Colonic mucosa (tissue), 4 donors: ENCODE measurements around the gene ACTN3. TPM values are rescaled to one million over a fixed set of nuclear protein-coding genes. Genes with fewer than 3 reads are reported as not detected.
"Not testable (repeated sequence)": the region's sequence is repeated elsewhere in the genome, so short reads cannot be mapped to it uniquely, and the experiment has no call there.

Source experiments
- DNase-seq: peaks from one replicate; pipeline ENCODE4 v3.0.0-alpha.2; 2020
- H3K27ac ChIP-seq: fragments of 200-600 bp; one replicate; pipeline ENCODE4 v1.8.0; 2021
- H3K27me3 ChIP-seq: fragments of 200-600 bp; one replicate; pipeline ENCODE4 v1.8.0; 2021
- H3K36me3 ChIP-seq: fragments of 200-600 bp; one replicate; pipeline ENCODE4 v1.8.0; 2021
- H3K4me1 ChIP-seq: fragments of 200-600 bp; one replicate; pipeline ENCODE4 v1.8.0; 2021; ENCODE audit warnings: mild to moderate bottlenecking
- H3K4me3 ChIP-seq: fragments of 200-600 bp; one replicate; pipeline ENCODE4 v1.8.0; 2021
- H3K9ac ChIP-seq, 2 donors: one replicate each; pipeline ENCODE4 v1.7.0; 2013; ENCODE audit warnings: control low read depth in 2 of 2, low read depth in 2 of 2, low read length in 2 of 2
- H3K9me3 ChIP-seq: fragments of 200-600 bp; one replicate; pipeline ENCODE4 v1.8.0; 2021
- CTCF ChIP-seq: fragments of 200-600 bp; IDR thresholded peaks from one replicate; pipeline ENCODE4 v1.8.0; 2022; ENCODE audit warnings: antibody characterized with exemption, mild to moderate bottlenecking
- intact Hi-C: fragments of 100-400 bp; cut with DNase I; formaldehyde crosslinking; loops from one replicate; pipeline ENCODE4 v1.14.1; 2022
- total RNA-seq, 2 donors: library from RNA; stranded (reverse); fragmentation: NEBNext Ultra II Directional in 1 of 2; extraction: Animal tissue kit (Norgen Biotek cat#: 25700) in 1 of 2; gene quantifications; one replicate each; pipeline ENCODE4 v1.2.1, GENCODE V29; 2021
- donor health status: healthy.
- donor health status: DM: no; HTN: no; CAD: no.
- donor health status: DM: no; HTN: no; CAD: no.

ACTN3 gene
- total RNA-seq, 2 donors from 2014 or later, result 0.11 TPM; not detected in 1

DNA sequence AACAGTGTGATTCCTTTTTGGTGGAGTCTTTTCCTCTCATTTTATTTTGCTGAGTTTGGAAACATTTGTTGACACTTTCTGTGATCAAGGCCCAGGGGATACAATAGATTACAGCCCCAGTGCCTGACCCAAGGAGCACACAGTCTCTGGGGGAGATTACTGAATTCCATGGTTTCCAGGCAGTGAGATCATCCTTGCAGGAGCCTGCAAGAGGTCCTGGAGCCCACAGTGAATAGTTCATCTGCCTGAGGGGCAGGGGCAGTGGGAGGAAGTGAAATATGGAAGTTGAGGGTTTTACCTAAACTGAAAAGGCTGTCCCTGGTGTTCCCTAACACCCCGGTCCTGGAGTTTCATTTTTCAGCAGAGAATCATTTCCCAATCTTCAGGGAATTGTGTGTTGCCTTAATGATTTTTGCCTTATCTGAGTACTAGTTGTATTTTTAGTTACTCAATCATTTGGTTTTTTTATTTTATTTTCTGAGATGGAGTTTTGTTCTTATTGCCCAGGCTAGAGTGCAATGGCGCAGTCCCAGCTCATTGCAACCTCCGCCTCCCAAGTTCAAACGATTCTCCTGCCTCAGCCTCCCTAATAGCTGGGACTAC lies 54.0 kb downstream of the ACTN3 start:
- Histone ChIP-seq H3K4me3 (no peak overlapping the region), H3K27ac (no peak overlapping the region), H3K4me1 (no peaks in the 10 kb centered on the region), H3K36me3 (peaks cover 5% of the 10 kb centered on the region), H3K9ac (no peak overlapping the region), H3K27me3 (no peaks in the 10 kb centered on the region), H3K9me3 (no peaks in the 10 kb centered on the region)
- intact Hi-C loops, result no loop called here
- no peak for TF ChIP-seq CTCF
- DNase-seq, result no peak

- no peak for TF ChIP-seq CTCF
- intact Hi-C loops, result no loop called here
- no peaks in the 10 kb centered on the region for H3K9me3 ChIP-seq
- no peak overlapping the region for H3K4me3 ChIP-seq
- peaks cover 5% of the 10 kb centered on the region for H3K36me3 ChIP-seq
- H3K27me3 ChIP-seq, result no peaks in the 10 kb centered on the region
- H3K4me1 ChIP-seq, result no peaks in the 10 kb centered on the region
- DNase-seq, result no peak
- no peak overlapping the region for H3K9ac ChIP-seq
- H3K27ac ChIP-seq, result no peak overlapping the region
Observed at GRCh38 chr11:66603072-66603471, 56.4 kb downstream of the ACTN3 start.

DNA sequence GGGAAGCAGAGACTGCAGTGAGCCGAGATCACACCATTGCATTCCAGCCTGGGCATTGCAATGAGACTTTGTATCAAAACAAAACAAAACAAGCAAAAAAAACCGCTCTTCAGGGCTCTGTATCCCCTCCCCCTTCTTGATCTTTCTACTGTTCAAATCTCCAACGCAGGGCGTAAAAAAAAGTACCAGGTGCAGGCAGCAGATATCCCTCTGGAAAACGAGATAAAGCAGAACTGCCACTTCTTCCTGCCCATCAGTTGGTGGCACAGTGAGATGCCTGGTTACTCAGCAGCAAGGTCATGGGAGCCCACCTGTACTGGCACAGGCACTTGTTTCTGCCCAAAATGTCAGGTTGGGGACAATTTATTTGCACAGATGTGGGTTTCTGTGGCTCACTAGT lies 57.5 kb downstream of the ACTN3 start:
- intact Hi-C loops, result no loop called here
- Histone ChIP-seq H3K4me3 (no peak overlapping the region), H3K36me3 (peaks cover 5% of the 10 kb centered on the region), H3K27me3 (no peaks in the 10 kb centered on the region), H3K9ac (no peak overlapping the region), H3K4me1 (no peaks in the 10 kb centered on the region), H3K9me3 (no peaks in the 10 kb centered on the region), H3K27ac (no peak overlapping the region)
- no peak for DNase-seq
- TF ChIP-seq CTCF, result no peak

GRCh38 chr11:66606608-66607007 lies 59.9 kb downstream of the ACTN3 start:
- H3K27ac ChIP-seq, result peak overlapping the region; percentile 62
- H3K4me1 ChIP-seq, H3K36me3 ChIP-seq, H3K9me3 ChIP-seq, H3K27me3 ChIP-seq, intact Hi-C loops, H3K4me3 ChIP-seq, DNase-seq: not testable (repeated sequence)
- H3K9ac ChIP-seq, result peak overlapping the region in 1 of 2 donors; percentile 24

GRCh38 chr11:66607126-66607834 lies 60.6 kb downstream of the ACTN3 start:
- no peak for TF ChIP-seq CTCF
- DNase-seq, result peak; percentile 89

More at GRCh38 chr11:66607126-66607834, 60.6 kb downstream of the ACTN3 start:
- Histone ChIP-seq H3K4me1 (no peaks in the 10 kb centered on the region), H3K36me3 (no peaks in the 10 kb centered on the region), H3K9ac (peak overlapping the region; percentile 13 to 24), H3K9me3 (no peaks in the 10 kb centered on the region), H3K27ac (peak overlapping the region; percentile 62), H3K27me3 (no peaks in the 10 kb centered on the region), H3K4me3 (no peak overlapping the region)
- intact Hi-C loops, result no loop called here
